ENCODE measurements around the gene GSTCD.

- TF ChIP-seq, protein P1, sequence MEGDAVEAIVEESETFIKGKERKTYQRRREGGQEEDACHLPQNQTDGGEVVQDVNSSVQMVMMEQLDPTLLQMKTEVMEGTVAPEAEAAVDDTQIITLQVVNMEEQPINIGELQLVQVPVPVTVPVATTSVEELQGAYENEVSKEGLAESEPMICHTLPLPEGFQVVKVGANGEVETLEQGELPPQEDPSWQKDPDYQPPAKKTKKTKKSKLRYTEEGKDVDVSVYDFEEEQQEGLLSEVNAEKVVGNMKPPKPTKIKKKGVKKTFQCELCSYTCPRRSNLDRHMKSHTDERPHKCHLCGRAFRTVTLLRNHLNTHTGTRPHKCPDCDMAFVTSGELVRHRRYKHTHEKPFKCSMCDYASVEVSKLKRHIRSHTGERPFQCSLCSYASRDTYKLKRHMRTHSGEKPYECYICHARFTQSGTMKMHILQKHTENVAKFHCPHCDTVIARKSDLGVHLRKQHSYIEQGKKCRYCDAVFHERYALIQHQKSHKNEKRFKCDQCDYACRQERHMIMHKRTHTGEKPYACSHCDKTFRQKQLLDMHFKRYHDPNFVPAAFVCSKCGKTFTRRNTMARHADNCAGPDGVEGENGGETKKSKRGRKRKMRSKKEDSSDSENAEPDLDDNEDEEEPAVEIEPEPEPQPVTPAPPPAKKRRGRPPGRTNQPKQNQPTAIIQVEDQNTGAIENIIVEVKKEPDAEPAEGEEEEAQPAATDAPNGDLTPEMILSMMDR (IDR thresholded peaks at IDR 0.05): no peak
- TF ChIP-seq POLR2A (IDR thresholded peaks at IDR 0.05) (no peak), EP300 (IDR thresholded peaks at IDR 0.05) (no peak), POLR2AphosphoS5 (IDR thresholded peaks at IDR 0.05) (no peak)
These were observed 43.2 kb downstream of the GSTCD start for GRCh38 chr4:105751718-105752299.
